Measurements from ENCODE around the gene ITM2A.

- TF ChIP-seq CTCF (IDR thresholded peaks at IDR 0.05; ENCODE audit: extremely low read depth in 1 of 2, insufficient read depth in 1 of 2, low read depth in 1 of 2, low read length in 2 of 2): no peak
- no peak for TF ChIP-seq EZH2 (IDR thresholded peaks at IDR 0.05; ENCODE audit: borderline replicate concordance, low read depth, low read length, severe bottlenecking)
- TF ChIP-seq JUN (IDR thresholded peaks at IDR 0.05; ENCODE audit: borderline replicate concordance, insufficient read depth, insufficient read length, low read depth): no peak
- TF ChIP-seq MAX (IDR thresholded peaks at IDR 0.05; ENCODE audit: insufficient read depth, insufficient read length): no peak
- no peak for TF ChIP-seq POLR2A (IDR thresholded peaks at IDR 0.05; ENCODE audit: low read depth, low read length)
- no peak for TF ChIP-seq POLR2AphosphoS5 (IDR thresholded peaks at IDR 0.05; ENCODE audit: insufficient read depth, low read depth, low read length)
- no peak for TF ChIP-seq FOS (IDR thresholded peaks at IDR 0.05; ENCODE audit: borderline replicate concordance, insufficient read depth, low read length)
- TF ChIP-seq GATA2 (IDR thresholded peaks at IDR 0.05; ENCODE audit: insufficient read depth, insufficient read length, low read depth, low read length): no peak
- TF ChIP-seq MYC (IDR thresholded peaks at IDR 0.05; ENCODE audit: low read depth, low read length): no peak
Measured at GRCh38 chrX:79371640-79372039, 4.5 kb upstream of the ITM2A start.
